ENCODE data around the gene TTC3. TPM values are rescaled to one million over a fixed set of nuclear protein-coding genes. Genes with fewer than 3 reads are reported as not detected.

TTC3 gene
- total RNA-seq, 1 donor from 2014 or later = 190 TPM

GRCh38 chr21:37041706-37042271 lies 31.3 kb upstream of the TTC3 start:
- H3K27me3 Mint-ChIP-seq (ENCODE audit: unreplicated experiment) = peaks cover 4% of the 10 kb centered on the region
- no peaks in the 10 kb centered on the region for H3K9me3 Mint-ChIP-seq (ENCODE audit: unreplicated experiment)
- no peak overlapping the region for H3K27ac Mint-ChIP-seq (ENCODE audit: unreplicated experiment)
- peaks cover 8% of the 10 kb centered on the region for H3K36me3 Mint-ChIP-seq (ENCODE audit: low read depth, unreplicated experiment)
- DNase-seq (ENCODE audit: low spot score) = no peak
- no peak overlapping the region for H3K4me3 Mint-ChIP-seq (ENCODE audit: unreplicated experiment)
- no peak for TF ChIP-seq CTCF (IDR thresholded peaks at IDR 0.05; ENCODE audit: unreplicated experiment)
- peaks cover 21% of the 10 kb centered on the region for H3K4me1 Mint-ChIP-seq (ENCODE audit: unreplicated experiment)

- peak overlapping the region; percentile 74 for H3K27ac Mint-ChIP-seq (ENCODE audit: unreplicated experiment)
- H3K36me3 Mint-ChIP-seq (ENCODE audit: low read depth, unreplicated experiment) = peaks cover 20% of the 10 kb centered on the region
- H3K27me3 Mint-ChIP-seq (ENCODE audit: unreplicated experiment) = peaks cover 3% of the 10 kb centered on the region
- DNase-seq (ENCODE audit: low spot score) = peak; percentile 11
- no peak for TF ChIP-seq CTCF (IDR thresholded peaks at IDR 0.05; ENCODE audit: unreplicated experiment)
- peak overlapping the region; percentile 80 for H3K4me3 Mint-ChIP-seq (ENCODE audit: unreplicated experiment)
- peaks cover 31% of the 10 kb centered on the region for H3K4me1 Mint-ChIP-seq (ENCODE audit: unreplicated experiment)
- H3K9me3 Mint-ChIP-seq (ENCODE audit: unreplicated experiment) = no peaks in the 10 kb centered on the region
These were observed 29.2 kb upstream of the TTC3 start for GRCh38 chr21:37043818-37044217.

DNA sequence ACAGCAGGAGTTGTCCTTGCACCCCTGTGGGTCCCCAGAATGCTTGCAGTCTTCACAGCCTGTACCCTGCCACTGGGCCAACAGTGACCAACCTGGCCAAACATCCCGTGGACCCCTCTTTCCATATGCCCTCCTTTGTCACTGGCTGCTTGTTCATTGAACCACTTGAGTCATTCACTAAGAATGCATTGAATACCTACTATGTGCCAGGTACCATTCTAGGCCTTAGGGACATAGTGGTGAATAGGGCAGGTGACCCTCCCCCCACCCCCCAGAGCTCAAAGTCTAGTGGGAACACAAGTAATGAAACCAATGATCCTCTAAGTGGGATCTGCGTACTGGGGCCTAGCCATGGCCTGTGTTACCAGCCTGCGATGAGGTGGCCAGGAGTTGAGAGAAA lies 28.4 kb upstream of the TTC3 start:
- Mint-ChIP-seq H3K27ac (ENCODE audit: unreplicated experiment) (peak overlapping the region; percentile 21), H3K4me1 (ENCODE audit: unreplicated experiment) (peaks cover 31% of the 10 kb centered on the region), H3K27me3 (ENCODE audit: unreplicated experiment) (peaks cover 3% of the 10 kb centered on the region), H3K36me3 (ENCODE audit: low read depth, unreplicated experiment) (peaks cover 26% of the 10 kb centered on the region), H3K4me3 (ENCODE audit: unreplicated experiment) (no peak overlapping the region), H3K9me3 (ENCODE audit: unreplicated experiment) (no peaks in the 10 kb centered on the region)
- no peak for DNase-seq (ENCODE audit: low spot score)
- TF ChIP-seq CTCF (IDR thresholded peaks at IDR 0.05; ENCODE audit: unreplicated experiment) = no peak

- H3K27me3 Mint-ChIP-seq (ENCODE audit: unreplicated experiment) = peaks cover 4% of the 10 kb centered on the region
- H3K4me1 Mint-ChIP-seq (ENCODE audit: unreplicated experiment) = peaks cover 29% of the 10 kb centered on the region
- peaks cover 31% of the 10 kb centered on the region for H3K36me3 Mint-ChIP-seq (ENCODE audit: low read depth, unreplicated experiment)
These were observed 27.9 kb upstream of the TTC3 start for GRCh38 chr21:37045149-37045548.

More at GRCh38 chr21:37045149-37045548, 27.9 kb upstream of the TTC3 start:
- Mint-ChIP-seq H3K27ac (ENCODE audit: unreplicated experiment) (no peak overlapping the region), H3K9me3 (ENCODE audit: unreplicated experiment) (no peaks in the 10 kb centered on the region), H3K4me3 (ENCODE audit: unreplicated experiment) (no peak overlapping the region)
- DNase-seq (ENCODE audit: low spot score) = no peak
- TF ChIP-seq CTCF (IDR thresholded peaks at IDR 0.05; ENCODE audit: unreplicated experiment) = no peak
